HG03108 (cell line): ENCODE results near the gene ARMC7.

Source experiments
- ATAC-seq: cut with Tn5 transposase; IDR thresholded peaks from one replicate; pipeline ENCODE4 v1.9.1; 2021; ENCODE audit warnings: moderate library complexity; ENCODE audit not compliant: unreplicated experiment

Gene ARMC7

GRCh38 chr17:75098861-75099260, 10.9 kb upstream of the ARMC7 start:
- no peak for ATAC-seq

- no peak for ATAC-seq
Measured at GRCh38 chr17:75099881-75100595, 9.7 kb upstream of the ARMC7 start.

- ATAC-seq, result no peak
Measured at GRCh38 chr17:75102385-75102821, 7.4 kb upstream of the ARMC7 start.

- no peak for ATAC-seq
Measured at GRCh38 chr17:75103601-75104554, 5.9 kb upstream of the ARMC7 start.

- ATAC-seq, result no peak
Measured at GRCh38 chr17:75105126-75106080, 4.4 kb upstream of the ARMC7 start.

- ATAC-seq, result no peak
Measured at GRCh38 chr17:75108193-75108592, 1.6 kb upstream of the ARMC7 start.

- no peak for ATAC-seq
Measured at GRCh38 chr17:75109046-75109406, 743 bp upstream of the ARMC7 start.

- no peak for ATAC-seq
Measured at GRCh38 chr17:75110234-75110937, 617 bp downstream of the ARMC7 start.

GRCh38 chr17:75111777-75112335, 2.1 kb downstream of the ARMC7 start:
- no peak for ATAC-seq

- ATAC-seq, result no peak
Measured at GRCh38 chr17:75113798-75114551, 4.2 kb downstream of the ARMC7 start.

GRCh38 chr17:75114552-75115314, 5.0 kb downstream of the ARMC7 start:
- no peak for ATAC-seq

- ATAC-seq, result no peak
Measured at GRCh38 chr17:75115555-75115954, 5.8 kb downstream of the ARMC7 start.

GRCh38 chr17:75116737-75117136, 7.0 kb downstream of the ARMC7 start:
- ATAC-seq, result no peak

GRCh38 chr17:75118307-75118706, 8.5 kb downstream of the ARMC7 start:
- no peak for ATAC-seq

- ATAC-seq, result no peak
Measured at GRCh38 chr17:75124041-75124818, 14.5 kb downstream of the ARMC7 start.

- ATAC-seq, result no peak
Measured at GRCh38 chr17:75124819-75125162, 15.0 kb downstream of the ARMC7 start.

- ATAC-seq, result no peak
Measured at GRCh38 chr17:75125984-75126383, 16.2 kb downstream of the ARMC7 start.

GRCh38 chr17:75126954-75127353, 17.2 kb downstream of the ARMC7 start:
- ATAC-seq, result no peak
